Measurements from ENCODE around the gene LMAN1L.
A peak's percentile ranks its signal among the peaks of the same experiment; 100 is the strongest.
"Not testable (repeated sequence)": the region's sequence is repeated elsewhere in the genome, so short reads cannot be mapped to it uniquely, and the experiment has no call there.

LMAN1L gene

DNA sequence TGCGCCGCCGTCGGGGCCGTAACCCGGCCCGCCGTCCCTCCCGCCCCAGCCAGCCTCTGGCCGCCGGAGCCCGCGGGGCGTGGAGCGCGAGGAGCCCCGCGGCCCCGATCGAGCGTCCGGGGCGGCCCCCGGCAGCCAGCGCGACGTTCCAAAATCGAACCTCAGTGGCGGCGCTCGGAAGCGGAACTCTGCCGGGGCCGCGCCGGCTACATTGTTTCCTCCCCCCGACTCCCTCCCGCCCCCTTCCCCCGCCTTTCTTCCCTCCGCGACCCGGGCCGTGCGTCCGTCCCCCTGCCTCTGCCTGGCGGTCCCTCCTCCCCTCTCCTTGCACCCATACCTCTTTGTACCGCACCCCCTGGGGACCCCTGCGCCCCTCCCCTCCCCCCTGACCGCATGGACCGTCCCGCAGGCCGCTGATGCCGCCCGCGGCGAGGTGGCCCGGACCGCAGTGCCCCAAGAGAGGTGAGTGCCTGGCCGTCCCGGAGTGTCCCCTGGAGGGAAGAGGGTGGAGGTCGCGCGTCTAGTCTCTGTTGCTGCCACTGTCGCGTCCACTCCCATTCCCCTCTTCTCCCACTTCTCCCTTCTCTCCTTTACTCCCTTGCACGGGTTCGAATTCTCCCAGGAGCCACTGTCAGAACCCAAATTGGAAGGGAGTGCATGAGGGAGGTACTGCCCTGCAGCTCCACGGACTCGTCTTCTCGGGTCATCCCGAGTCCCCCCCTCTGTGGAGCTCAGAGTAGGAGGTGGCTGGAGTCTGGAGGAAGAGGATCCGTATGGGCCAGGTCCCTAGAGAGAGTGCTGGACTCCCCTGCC, 30.2 kb upstream of the LMAN1L start:
- no peak for DNase-seq (ENCODE audit: low read depth)
- peak overlapping the region; percentile 95 for H3K4me3 ChIP-seq (ENCODE audit: low read depth, low read length)
- TF ChIP-seq CTCF (IDR thresholded peaks at IDR 0.05; ENCODE audit: low read depth, low read length, missing control alignments), result no peak

DNA sequence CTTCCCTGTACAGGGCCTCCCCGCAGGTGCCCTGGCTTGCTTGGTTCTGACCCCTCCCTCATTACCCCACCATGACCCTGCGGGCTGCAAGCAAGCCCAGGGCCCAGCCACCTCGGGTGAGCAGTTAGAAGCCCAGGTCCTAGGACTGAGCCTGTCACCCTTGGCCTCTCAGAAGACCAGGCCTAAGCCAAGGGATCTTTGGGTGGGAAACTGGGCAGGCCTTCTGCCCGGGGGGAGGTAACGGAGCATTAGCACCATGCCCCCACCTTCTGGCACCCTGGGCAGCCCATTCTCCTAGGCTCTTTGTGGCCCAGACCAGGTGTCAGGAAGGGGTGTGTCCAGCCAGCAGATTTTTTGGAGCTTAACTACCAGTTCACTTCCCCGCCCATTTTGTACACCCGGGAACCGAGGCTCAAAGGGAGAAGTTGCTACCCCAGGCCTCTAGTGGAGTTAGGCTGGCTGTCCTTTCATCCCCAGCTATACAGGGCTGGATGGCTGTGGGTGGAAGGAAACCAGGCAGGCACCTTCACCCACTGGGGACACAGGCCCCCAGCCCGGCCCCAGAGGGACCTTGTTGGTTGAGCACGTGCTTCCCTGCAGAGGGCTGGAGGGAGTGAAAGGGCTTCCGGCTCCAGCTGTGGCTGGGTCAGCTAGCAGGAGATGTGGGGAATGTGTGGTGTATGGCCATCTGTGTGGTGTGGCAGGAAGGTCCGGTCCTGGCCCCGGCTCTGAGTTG, 29.4 kb upstream of the LMAN1L start:
- no peak for TF ChIP-seq CTCF (IDR thresholded peaks at IDR 0.05; ENCODE audit: low read depth, low read length, missing control alignments)
- peak overlapping the region; percentile 95 for H3K4me3 ChIP-seq (ENCODE audit: low read depth, low read length)

DNA sequence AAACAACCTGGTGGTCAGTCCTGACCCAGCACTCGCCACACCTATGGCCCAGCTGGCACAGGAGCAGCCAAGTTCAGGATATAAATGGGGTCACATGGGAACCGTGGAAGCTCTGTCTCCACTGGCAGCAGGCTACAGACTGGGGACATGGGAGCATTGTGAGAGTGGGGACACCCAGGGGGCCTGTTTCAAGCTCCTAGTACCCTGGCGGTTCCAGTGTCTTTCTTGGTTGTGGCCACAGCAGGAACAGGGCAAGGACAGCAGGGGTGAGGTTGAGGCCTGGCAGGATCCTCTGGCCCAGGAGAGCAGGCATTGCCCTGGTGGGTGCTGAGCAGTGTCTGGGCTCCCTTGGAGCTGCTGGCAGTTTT, 28.8 kb upstream of the LMAN1L start:
- no peak for TF ChIP-seq CTCF (IDR thresholded peaks at IDR 0.05; ENCODE audit: low read depth, low read length, missing control alignments)
- DNase-seq (ENCODE audit: low read depth), result no peak
- peak overlapping the region; percentile 95 for H3K4me3 ChIP-seq (ENCODE audit: low read depth, low read length)

More for the DNA sequence above, 29.4 kb upstream of the LMAN1L start:
- DNase-seq (ENCODE audit: low read depth), result no peak

GRCh38 chr15:74784426-74785193, 28.0 kb upstream of the LMAN1L start:
- peak overlapping the region; percentile 95 for H3K4me3 ChIP-seq (ENCODE audit: low read depth, low read length)

GRCh38 chr15:74785194-74786032, 27.2 kb upstream of the LMAN1L start:
- TF ChIP-seq CTCF (IDR thresholded peaks at IDR 0.05; ENCODE audit: low read depth, low read length, missing control alignments), result no peak
- DNase-seq (ENCODE audit: low read depth), result no peak
- peak overlapping the region; percentile 95 for H3K4me3 ChIP-seq (ENCODE audit: low read depth, low read length)

More at GRCh38 chr15:74784426-74785193, 28.0 kb upstream of the LMAN1L start:
- TF ChIP-seq CTCF (IDR thresholded peaks at IDR 0.05; ENCODE audit: low read depth, low read length, missing control alignments), result no peak
- no peak for DNase-seq (ENCODE audit: low read depth)

GRCh38 chr15:74786081-74786480, 26.6 kb upstream of the LMAN1L start:
- peak overlapping the region; percentile 95 for H3K4me3 ChIP-seq (ENCODE audit: low read depth, low read length)
- not testable (repeated sequence) for DNase-seq (ENCODE audit: low read depth)
